Upper lobe of right lung (tissue), 1 donor: ENCODE results near the gene KAT6B. TPM values are rescaled to one million over a fixed set of nuclear protein-coding genes. Genes with fewer than 3 reads are reported as not detected.
A peak's percentile ranks its signal among the peaks of the same experiment; 100 is the strongest.

Experiments
- ATAC-seq: fragments of 200-7000 bp; cut with Tn5 transposase; one replicate; pipeline ENCODE4 v1.9.1; 2020; ENCODE audit warnings: mild to moderate bottlenecking, moderate library complexity
- DNase-seq: peaks from one replicate; pipeline ENCODE4 v3.0.0-alpha.2; 2020
- H3K27ac ChIP-seq: fragments of 200-600 bp; one replicate; pipeline ENCODE4 v1.8.0; 2022
- H3K27me3 ChIP-seq: fragments of 200-600 bp; one replicate; pipeline ENCODE4 v1.8.0; 2022; ENCODE audit warnings: mild to moderate bottlenecking
- H3K36me3 ChIP-seq: fragments of 200-600 bp; one replicate; pipeline ENCODE4 v1.8.0; 2022
- H3K4me1 ChIP-seq: fragments of 200-600 bp; one replicate; pipeline ENCODE4 v1.8.0; 2022
- H3K4me3 ChIP-seq: fragments of 200-600 bp; one replicate; pipeline ENCODE4 v1.8.0; 2022; ENCODE audit warnings: mild to moderate bottlenecking
- H3K9me3 ChIP-seq: fragments of 200-600 bp; one replicate; pipeline ENCODE4 v1.8.0; 2022
- intact Hi-C: fragments of 100-400 bp; cut with DNase I; formaldehyde crosslinking; loops from one replicate; pipeline ENCODE4 v1.11.0; 2022
- total RNA-seq: library from RNA; stranded (reverse); fragmentation: NEBNext Ultra II Directional; extraction: Animal tissue kit (Norgen Biotek cat#: 25700); gene quantifications from one replicate; pipeline ENCODE4 v1.2.1, GENCODE V29; 2021
- TF ChIP-seq, protein P1 (sequence below): fragments of 200-600 bp; IDR thresholded peaks from one replicate; pipeline ENCODE4 v1.8.0; 2022; ENCODE audit warnings: antibody characterized with exemption
- donor health status: DM: no; HTN: yes; CAD: no; lungs with severe emphysema.

The KAT6B gene
- total RNA-seq, 1 donor from 2014 or later, result 45.4 TPM

- no peak overlapping the region for H3K4me3 ChIP-seq
- TF ChIP-seq, protein P1, sequence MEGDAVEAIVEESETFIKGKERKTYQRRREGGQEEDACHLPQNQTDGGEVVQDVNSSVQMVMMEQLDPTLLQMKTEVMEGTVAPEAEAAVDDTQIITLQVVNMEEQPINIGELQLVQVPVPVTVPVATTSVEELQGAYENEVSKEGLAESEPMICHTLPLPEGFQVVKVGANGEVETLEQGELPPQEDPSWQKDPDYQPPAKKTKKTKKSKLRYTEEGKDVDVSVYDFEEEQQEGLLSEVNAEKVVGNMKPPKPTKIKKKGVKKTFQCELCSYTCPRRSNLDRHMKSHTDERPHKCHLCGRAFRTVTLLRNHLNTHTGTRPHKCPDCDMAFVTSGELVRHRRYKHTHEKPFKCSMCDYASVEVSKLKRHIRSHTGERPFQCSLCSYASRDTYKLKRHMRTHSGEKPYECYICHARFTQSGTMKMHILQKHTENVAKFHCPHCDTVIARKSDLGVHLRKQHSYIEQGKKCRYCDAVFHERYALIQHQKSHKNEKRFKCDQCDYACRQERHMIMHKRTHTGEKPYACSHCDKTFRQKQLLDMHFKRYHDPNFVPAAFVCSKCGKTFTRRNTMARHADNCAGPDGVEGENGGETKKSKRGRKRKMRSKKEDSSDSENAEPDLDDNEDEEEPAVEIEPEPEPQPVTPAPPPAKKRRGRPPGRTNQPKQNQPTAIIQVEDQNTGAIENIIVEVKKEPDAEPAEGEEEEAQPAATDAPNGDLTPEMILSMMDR, result no peak
- no peak overlapping the region for H3K27ac ChIP-seq
- DNase-seq (no peak), ATAC-seq (no peak)
- H3K9me3 ChIP-seq, result no peaks in the 10 kb centered on the region
- peaks cover 49% of the 10 kb centered on the region for H3K36me3 ChIP-seq
- H3K27me3 ChIP-seq, result no peaks in the 10 kb centered on the region
- intact Hi-C loops, result no loop called here
- H3K4me1 ChIP-seq, result no peaks in the 10 kb centered on the region
Measured at GRCh38 chr10:75030371-75030770, 204.0 kb downstream of the KAT6B start.

DNA sequence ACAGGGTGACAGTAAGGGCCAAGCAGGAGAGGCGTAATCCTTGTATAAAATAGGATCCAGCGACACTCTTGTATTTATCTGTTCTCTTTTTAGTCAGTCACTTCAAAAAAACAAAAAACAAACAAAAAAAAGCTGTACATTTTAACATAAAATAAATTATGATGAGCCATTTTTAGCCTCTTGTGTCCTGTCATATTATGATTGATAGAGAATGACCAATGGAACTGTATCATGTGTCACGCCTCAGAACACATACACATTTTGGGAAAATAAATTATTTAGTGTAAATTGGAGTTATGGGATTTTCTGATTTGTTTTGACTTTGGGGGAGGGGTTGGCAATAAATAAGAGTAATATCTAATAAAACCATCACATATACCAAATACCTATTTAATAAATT lies 205.7 kb downstream of the KAT6B start:
- Histone ChIP-seq H3K9me3 (no peaks in the 10 kb centered on the region), H3K27ac (no peak overlapping the region), H3K4me3 (no peak overlapping the region), H3K4me1 (no peaks in the 10 kb centered on the region), H3K27me3 (no peaks in the 10 kb centered on the region), H3K36me3 (peaks cover 32% of the 10 kb centered on the region)
- TF ChIP-seq, protein P1, result no peak
- no peak for DNase-seq
- intact Hi-C loops, result no loop called here
- ATAC-seq, result no peak

GRCh38 chr10:75032813-75033212 lies 206.4 kb downstream of the KAT6B start:
- Histone ChIP-seq H3K9me3 (no peaks in the 10 kb centered on the region), H3K36me3 (peaks cover 25% of the 10 kb centered on the region), H3K27me3 (no peaks in the 10 kb centered on the region), H3K27ac (no peak overlapping the region), H3K4me1 (no peaks in the 10 kb centered on the region), H3K4me3 (no peak overlapping the region)
- intact Hi-C loops, result no loop called here
- ATAC-seq (no peak), DNase-seq (no peak)
- TF ChIP-seq, protein P1, result no peak

DNA sequence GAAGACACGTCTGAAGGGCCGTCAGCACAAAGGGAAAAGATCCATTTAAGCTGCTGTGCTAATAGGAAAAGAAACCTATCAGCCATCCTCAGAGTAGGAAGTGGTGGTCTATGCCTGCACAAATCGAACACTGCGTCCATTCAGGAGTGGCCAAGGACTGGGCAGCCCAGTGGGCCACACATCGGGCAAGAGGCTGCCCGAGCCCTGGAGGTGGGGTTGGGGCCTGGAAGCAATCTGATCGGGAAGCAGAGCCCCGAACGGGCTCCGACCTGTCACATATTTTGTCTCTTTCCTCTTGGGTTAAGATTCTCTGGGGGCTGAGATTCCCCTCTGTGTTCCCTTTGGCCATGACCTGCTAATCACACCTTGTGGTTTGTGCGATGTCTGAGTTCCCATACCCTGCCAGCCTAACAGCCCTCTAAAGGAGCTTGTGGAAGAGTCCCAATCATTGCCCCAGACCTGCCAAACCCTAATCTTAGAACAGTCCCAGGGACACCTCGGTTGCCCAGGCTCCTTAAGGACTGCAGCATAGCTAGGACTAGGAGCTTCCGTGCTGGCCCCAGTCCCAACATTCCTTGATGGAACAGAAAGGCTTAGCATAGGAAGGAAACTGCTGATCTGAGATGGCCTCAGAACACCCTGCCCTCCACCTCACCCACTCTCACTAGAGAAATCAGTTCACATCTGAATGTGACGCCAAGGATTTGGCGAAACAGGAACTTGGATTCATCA lies 207.2 kb downstream of the KAT6B start:
- Histone ChIP-seq H3K27me3 (no peaks in the 10 kb centered on the region), H3K27ac (no peak overlapping the region), H3K4me3 (no peak overlapping the region), H3K4me1 (no peaks in the 10 kb centered on the region), H3K9me3 (no peaks in the 10 kb centered on the region), H3K36me3 (peaks cover 25% of the 10 kb centered on the region)
- TF ChIP-seq, protein P1, result no peak
- DNase-seq, result no peak
- intact Hi-C loops, result no loop called here
- peak; percentile 54 for ATAC-seq

DNA sequence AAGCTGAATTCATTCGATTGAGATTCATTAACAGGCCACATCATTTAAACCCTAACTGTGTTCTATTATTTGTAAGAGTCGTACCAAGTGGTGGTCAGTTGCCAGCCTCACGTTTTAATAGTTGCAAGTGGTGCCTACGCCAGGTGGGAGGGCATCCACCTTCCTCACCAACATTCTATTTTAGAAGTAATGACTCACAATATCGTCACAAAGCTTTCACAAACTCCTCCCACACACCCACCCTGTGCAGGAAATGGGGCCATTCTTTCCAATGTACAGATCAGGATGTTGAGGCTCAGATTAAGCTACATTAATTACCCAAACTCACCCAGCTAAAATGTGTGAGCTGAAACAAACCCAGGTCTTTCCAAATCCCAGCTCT lies 207.7 kb downstream of the KAT6B start:
- no peaks in the 10 kb centered on the region for H3K9me3 ChIP-seq
- intact Hi-C loops, result no loop called here
- TF ChIP-seq, protein P1, result no peak

More for the DNA sequence above, 207.7 kb downstream of the KAT6B start:
- Histone ChIP-seq H3K36me3 (peaks cover 25% of the 10 kb centered on the region), H3K4me1 (no peaks in the 10 kb centered on the region), H3K4me3 (no peak overlapping the region), H3K27ac (no peak overlapping the region), H3K27me3 (no peaks in the 10 kb centered on the region)
- DNase-seq (no peak), ATAC-seq (no peak)
